Karpas-422 (cell line): ENCODE measurements around the gene WDTC1. TPM values are rescaled to one million over a fixed set of nuclear protein-coding genes. Genes with fewer than 3 reads are reported as not detected.
A peak's percentile ranks its signal among the peaks of the same experiment; 100 is the strongest.
"Not testable (repeated sequence)": the region's sequence is repeated elsewhere in the genome, so short reads cannot be mapped to it uniquely, and the experiment has no call there.

Experiments
- DNase-seq: peaks from one replicate; pipeline ENCODE4 v3.0.0-alpha.2; 2015
- H2AFZ ChIP-seq: fragments of 200-600 bp; sonication (generic); 2 replicates; pipeline ENCODE4 v1.6.1; 2014; ENCODE audit warnings: antibody characterized with exemption, low read length, mixed read lengths
- H3K27ac ChIP-seq: fragments of 200-600 bp; sonication (generic); 2 replicates; pipeline ENCODE4 v1.5.1; 2014; ENCODE audit warnings: mild to moderate bottlenecking, low read length, moderate library complexity
- H3K27me3 ChIP-seq: fragments of 200-600 bp; sonication (generic); 2 replicates; pipeline ENCODE4 v1.6.1; 2014; ENCODE audit warnings: low read length, mixed read lengths
- H3K36me3 ChIP-seq: fragments of 200-600 bp; sonication (generic); 2 replicates; pipeline ENCODE4 v1.6.1; 2014; ENCODE audit warnings: low read length, mixed read lengths; ENCODE audit not compliant: insufficient read depth
- H3K4me1 ChIP-seq: fragments of 200-600 bp; sonication (generic); 2 replicates; pipeline ENCODE4 v1.6.1; 2014; ENCODE audit warnings: mild to moderate bottlenecking, low read length, mixed read lengths
- H3K4me2 ChIP-seq: fragments of 200-600 bp; sonication (generic); 2 replicates; pipeline ENCODE4 v1.6.1; 2014; ENCODE audit warnings: low read length, low read depth, mild to moderate bottlenecking; ENCODE audit not compliant: poor library complexity, severe bottlenecking
- H3K4me3 ChIP-seq: fragments of 200-600 bp; sonication (generic); 2 replicates; pipeline ENCODE4 v1.5.1; 2014; ENCODE audit warnings: mild to moderate bottlenecking, antibody characterized with exemption, low read length, mixed read lengths
- H3K79me2 ChIP-seq: fragments of 200-600 bp; sonication (generic); 2 replicates; pipeline ENCODE4 v1.6.1; 2014; ENCODE audit warnings: mild to moderate bottlenecking, low read length, mixed read lengths
- H3K9ac ChIP-seq: fragments of 200-600 bp; sonication (generic); 2 replicates; pipeline ENCODE4 v1.6.0; 2014; ENCODE audit warnings: low read length
- H3K9me2 ChIP-seq: fragments of 200-600 bp; sonication (generic), shearing (Covaris generic); replicated peaks from 2 replicates; pipeline ENCODE4 v1.6.0; 2014; ENCODE audit warnings: mild to moderate bottlenecking, low read length, moderate library complexity; ENCODE audit not compliant: insufficient read depth
- H3K9me3 ChIP-seq: fragments of 300-700, 200-600 bp; sonication (generic); 2 replicates; pipeline ENCODE4 v1.6.1; 2014; ENCODE audit warnings: low read length, mixed read lengths
- H4K20me1 ChIP-seq: fragments of 200-600 bp; sonication (generic); 2 replicates; pipeline ENCODE4 v1.6.1; 2014; ENCODE audit warnings: mild to moderate bottlenecking, antibody characterized with exemption, low read length, low read depth; ENCODE audit not compliant: insufficient read depth
- total RNA-seq: library from RNA; depleted of rRNA; stranded (reverse); fragments of >200 nt; shearing (Covaris generic); gene quantifications from 2 replicates; pipeline ENCODE4 v1.2.3, GENCODE V29; 2014; ENCODE audit warnings: low replicate concordance

WDTC1 gene
- total RNA-seq, 1 experiment from 2014 or later = 37.0 TPM

DNA sequence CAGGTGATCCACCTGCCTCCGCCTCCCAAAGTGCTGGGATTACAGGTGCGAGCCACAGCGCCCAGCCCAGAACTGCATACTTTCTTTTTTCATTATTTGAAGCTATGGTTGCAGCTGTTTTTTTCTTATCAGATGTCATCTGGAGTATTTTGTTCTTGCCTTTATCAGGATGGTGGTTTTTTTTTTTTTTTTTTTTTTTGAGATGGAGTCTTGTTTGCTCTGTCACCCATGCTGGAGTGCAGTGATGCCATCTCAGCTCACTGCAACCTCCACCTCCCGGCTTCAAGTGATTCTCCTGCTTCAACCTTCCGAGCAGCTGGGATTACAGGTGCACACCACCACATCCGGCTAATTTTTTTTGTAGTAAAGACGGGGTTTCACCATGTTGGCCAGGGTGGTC lies 51.4 kb downstream of the WDTC1 start:
- H3K9me3 ChIP-seq, H2AFZ ChIP-seq, H3K9ac ChIP-seq, H3K27me3 ChIP-seq, H3K36me3 ChIP-seq, H4K20me1 ChIP-seq, H3K4me2 ChIP-seq, H3K79me2 ChIP-seq, H3K9me2 ChIP-seq, H3K27ac ChIP-seq, H3K4me3 ChIP-seq, DNase-seq: not testable (repeated sequence)
- H3K4me1 ChIP-seq = peaks cover 17% of the 10 kb centered on the region

DNA sequence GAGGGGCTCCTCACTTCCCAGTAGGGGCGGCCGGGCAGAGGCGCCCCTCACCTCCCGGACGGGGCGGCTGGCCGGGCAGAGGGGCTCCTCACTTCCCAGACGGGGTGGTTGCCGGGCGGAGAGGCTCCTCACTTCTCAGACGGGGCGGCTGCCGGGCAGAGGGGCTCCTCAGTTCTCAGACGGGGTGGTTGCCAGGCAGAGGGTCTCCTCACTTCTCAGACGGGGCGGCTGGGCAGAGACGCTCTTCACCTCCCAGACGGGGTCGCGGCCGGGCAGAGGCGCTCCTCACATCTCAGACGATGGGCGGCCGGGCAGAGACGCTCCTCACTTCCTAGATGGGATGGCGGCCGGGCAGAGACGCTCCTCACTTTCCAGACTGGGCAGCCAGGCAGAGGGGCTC lies 54.7 kb downstream of the WDTC1 start:
- H4K20me1 ChIP-seq, H2AFZ ChIP-seq, H3K79me2 ChIP-seq, H3K9me3 ChIP-seq, H3K9me2 ChIP-seq, H3K9ac ChIP-seq, H3K4me3 ChIP-seq, H3K36me3 ChIP-seq, H3K27ac ChIP-seq, H3K4me2 ChIP-seq, H3K27me3 ChIP-seq, H3K4me1 ChIP-seq, DNase-seq: not testable (repeated sequence)

DNA sequence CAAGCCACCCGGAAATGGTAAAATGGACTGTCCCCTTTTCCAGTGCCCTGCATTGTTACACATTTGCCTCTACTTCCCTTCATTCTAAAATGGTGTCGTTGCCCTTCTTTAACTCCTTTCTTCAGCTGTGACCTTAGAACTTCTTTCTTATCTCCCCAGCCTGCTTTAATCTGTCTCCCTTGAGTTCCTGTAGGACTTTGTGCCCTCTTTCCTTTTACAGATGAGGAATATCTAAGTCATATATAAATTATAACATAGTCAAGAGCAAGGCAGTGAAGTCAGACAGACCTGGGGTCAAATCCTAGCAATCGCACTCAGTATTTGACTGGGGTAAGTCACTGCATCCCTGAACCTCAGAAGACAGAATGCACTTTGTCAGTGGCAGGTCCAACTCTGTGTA lies 56.1 kb downstream of the WDTC1 start:
- Histone ChIP-seq H3K4me1 (no peaks in the 10 kb centered on the region), H3K4me3 (no peak overlapping the region), H3K79me2 (no peaks in the 10 kb centered on the region), H2AFZ (no peak overlapping the region), H3K27ac (no peak overlapping the region), H3K4me2 (no peak overlapping the region), H4K20me1 (no peaks in the 10 kb centered on the region), H3K9me3 (no peaks in the 10 kb centered on the region), H3K9ac (no peak overlapping the region), H3K27me3 (no peaks in the 10 kb centered on the region), H3K9me2 (no peaks in the 10 kb centered on the region), H3K36me3 (peaks cover 13% of the 10 kb centered on the region)
- DNase-seq = no peak

DNA sequence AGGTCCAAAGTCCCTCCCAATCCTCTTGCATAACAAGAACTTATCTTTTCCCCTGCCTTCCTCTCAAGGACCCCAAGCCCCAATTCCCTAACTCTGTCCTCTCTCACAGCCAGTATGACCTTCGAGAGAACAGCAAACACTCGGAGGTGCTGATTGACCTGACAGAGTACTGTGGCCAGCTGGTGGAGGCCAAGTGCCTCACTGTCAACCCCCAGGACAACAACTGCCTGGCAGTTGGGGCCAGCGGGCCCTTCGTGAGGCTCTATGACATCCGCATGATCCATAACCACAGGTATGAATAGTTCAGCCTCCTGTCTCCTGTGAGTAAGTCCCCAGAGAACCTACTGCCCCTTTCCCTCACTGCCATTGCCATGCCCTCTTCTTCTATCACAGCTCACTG lies 57.7 kb downstream of the WDTC1 start:
- Histone ChIP-seq H3K4me1 (no peaks in the 10 kb centered on the region), H3K27ac (no peak overlapping the region), H3K9me3 (no peaks in the 10 kb centered on the region), H3K9me2 (no peaks in the 10 kb centered on the region), H3K4me2 (no peak overlapping the region), H3K79me2 (no peaks in the 10 kb centered on the region), H3K36me3 (peaks cover 16% of the 10 kb centered on the region), H3K27me3 (no peaks in the 10 kb centered on the region), H3K4me3 (no peak overlapping the region), H3K9ac (no peak overlapping the region), H4K20me1 (no peaks in the 10 kb centered on the region), H2AFZ (no peak overlapping the region)
- no peak for DNase-seq

DNA sequence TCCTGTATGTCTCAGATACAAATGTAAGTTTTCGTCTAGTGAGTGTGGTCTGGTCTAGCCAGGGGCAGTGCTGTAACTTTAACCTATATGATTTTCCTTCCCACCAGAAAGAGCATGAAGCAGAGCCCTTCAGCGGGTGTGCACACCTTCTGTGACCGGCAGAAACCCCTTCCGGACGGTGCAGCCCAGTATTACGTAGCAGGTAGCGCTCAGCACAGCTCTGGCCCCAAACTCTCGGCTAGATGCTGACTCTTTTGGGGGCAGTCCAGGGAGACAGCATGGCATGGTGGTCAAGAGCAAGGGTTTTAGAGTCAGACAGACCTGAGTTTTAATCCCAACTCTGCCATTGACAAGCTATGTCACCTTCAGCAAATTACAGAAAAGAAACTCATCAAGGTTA lies 59.5 kb downstream of the WDTC1 start:
- H3K9me3 ChIP-seq = no peaks in the 10 kb centered on the region
- H3K27me3 ChIP-seq = no peaks in the 10 kb centered on the region
- no peaks in the 10 kb centered on the region for H4K20me1 ChIP-seq
- H2AFZ ChIP-seq = no peak overlapping the region
- no peak overlapping the region for H3K27ac ChIP-seq
- H3K4me3 ChIP-seq = no peak overlapping the region
- no peak overlapping the region for H3K4me2 ChIP-seq
- H3K4me1 ChIP-seq = no peaks in the 10 kb centered on the region
- H3K9me2 ChIP-seq = no peaks in the 10 kb centered on the region
- DNase-seq = no peak
- no peak overlapping the region for H3K9ac ChIP-seq
- H3K79me2 ChIP-seq = no peaks in the 10 kb centered on the region
- peaks cover 23% of the 10 kb centered on the region for H3K36me3 ChIP-seq

DNA sequence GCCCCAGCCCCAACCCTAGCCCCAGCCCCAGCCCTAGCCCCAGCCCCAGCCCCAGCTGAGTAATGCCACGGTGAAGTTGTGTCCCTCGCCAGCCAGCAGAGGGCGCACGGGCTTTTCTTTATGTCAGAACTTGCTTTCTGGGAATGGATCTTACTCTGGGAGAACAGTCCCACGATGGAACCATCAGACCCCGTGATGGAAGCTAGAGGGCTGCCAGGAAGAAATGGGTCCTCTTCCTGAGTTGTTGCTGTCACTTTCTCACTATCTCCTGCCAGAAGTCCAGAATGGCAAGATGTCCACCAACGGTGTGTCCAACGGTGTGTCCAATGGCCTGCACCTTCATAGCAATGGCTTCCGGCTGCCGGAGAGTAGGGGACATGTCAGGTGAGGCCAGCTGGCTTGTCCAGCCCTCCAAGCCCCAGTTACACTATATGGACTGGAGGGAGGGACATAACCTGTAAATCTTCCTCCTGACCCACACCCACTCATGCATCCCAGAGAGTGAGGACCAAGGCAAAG lies 62.4 kb downstream of the WDTC1 start:
- Histone ChIP-seq H2AFZ (no peak overlapping the region), H3K9me3 (no peaks in the 10 kb centered on the region), H3K9ac (no peak overlapping the region), H3K27me3 (no peaks in the 10 kb centered on the region), H3K4me2 (no peak overlapping the region), H3K27ac (no peak overlapping the region), H3K36me3 (peaks cover 23% of the 10 kb centered on the region), H3K79me2 (no peaks in the 10 kb centered on the region), H3K4me1 (peaks cover 14% of the 10 kb centered on the region), H4K20me1 (no peaks in the 10 kb centered on the region), H3K4me3 (no peak overlapping the region), H3K9me2 (no peaks in the 10 kb centered on the region)
- peak; percentile 82 for DNase-seq

DNA sequence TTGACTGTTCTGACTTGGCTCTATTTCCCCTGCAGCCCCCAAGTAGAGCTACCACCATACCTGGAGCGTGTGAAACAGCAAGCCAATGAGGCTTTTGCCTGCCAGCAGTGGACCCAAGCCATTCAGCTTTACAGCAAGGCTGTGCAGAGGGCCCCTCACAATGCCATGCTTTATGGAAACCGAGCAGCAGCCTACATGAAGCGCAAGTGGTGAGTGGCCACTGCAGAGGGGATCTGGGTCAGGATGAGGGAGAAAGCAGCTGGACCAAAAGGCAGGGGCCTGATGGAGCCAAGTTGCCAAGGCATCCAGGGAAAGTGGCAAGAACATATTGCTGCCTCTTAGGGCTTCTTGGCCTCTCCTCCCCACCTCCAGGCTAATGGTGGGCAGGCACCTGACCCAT lies 63.5 kb downstream of the WDTC1 start:
- no peak overlapping the region for H3K9ac ChIP-seq

DNA sequence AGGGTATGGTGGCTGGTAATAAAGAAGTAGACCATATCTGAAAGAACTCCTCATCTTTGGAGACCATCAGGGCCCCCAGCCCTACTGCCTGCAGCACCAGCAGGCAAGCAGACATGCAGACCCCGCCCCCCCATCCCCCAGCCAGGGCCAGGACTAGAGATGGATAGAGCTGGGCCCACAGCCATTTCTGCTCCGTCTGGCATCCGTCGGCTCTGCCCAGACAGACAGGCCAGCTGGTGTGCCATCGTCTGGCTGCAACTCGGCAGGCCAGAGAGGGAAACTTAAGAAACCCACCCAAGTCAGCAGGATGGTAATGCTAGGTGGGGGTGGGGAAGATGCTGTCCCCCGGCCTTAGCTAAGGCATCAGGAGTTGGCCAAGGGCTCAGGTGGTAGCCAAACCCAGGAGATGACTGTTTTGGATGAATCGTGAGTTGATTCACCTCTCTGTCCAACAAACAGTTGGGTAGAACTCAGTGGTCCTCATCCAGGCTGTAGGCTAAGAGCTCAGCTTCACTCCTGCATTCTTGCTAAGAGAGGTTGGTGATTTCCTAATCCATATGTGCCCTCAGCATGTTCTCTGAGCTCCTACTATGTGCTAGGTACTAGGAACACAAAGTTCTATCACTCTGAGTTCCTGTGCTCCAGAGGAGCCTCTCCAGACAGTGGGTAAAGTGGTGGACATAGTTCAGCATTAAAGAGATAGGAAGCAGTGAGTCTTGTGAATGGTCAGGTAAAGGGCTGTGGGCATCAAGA lies 64.4 kb downstream of the WDTC1 start:
- Histone ChIP-seq H3K79me2 (no peaks in the 10 kb centered on the region), H3K27me3 (no peaks in the 10 kb centered on the region), H3K4me1 (peaks cover 14% of the 10 kb centered on the region), H3K9ac (no peak overlapping the region), H3K36me3 (peaks cover 23% of the 10 kb centered on the region; the same call in 1 of the 2 replicates), H2AFZ (no peak overlapping the region), H3K9me2 (no peaks in the 10 kb centered on the region), H3K4me3 (no peak overlapping the region), H3K4me2 (no peak overlapping the region), H4K20me1 (no peaks in the 10 kb centered on the region), H3K27ac (no peak overlapping the region), H3K9me3 (no peaks in the 10 kb centered on the region)
- no peak for DNase-seq

More for the DNA sequence above, 63.5 kb downstream of the WDTC1 start:
- no peak overlapping the region for H3K4me2 ChIP-seq
- no peak overlapping the region for H2AFZ ChIP-seq
- H3K4me1 ChIP-seq = peaks cover 14% of the 10 kb centered on the region
- H3K27me3 ChIP-seq = no peaks in the 10 kb centered on the region
- no peaks in the 10 kb centered on the region for H3K79me2 ChIP-seq
- no peaks in the 10 kb centered on the region for H3K9me2 ChIP-seq
- no peak overlapping the region for H3K4me3 ChIP-seq
- no peaks in the 10 kb centered on the region for H3K9me3 ChIP-seq
- no peak for DNase-seq
- H3K27ac ChIP-seq = no peak overlapping the region
- H4K20me1 ChIP-seq = no peaks in the 10 kb centered on the region
- peaks cover 23% of the 10 kb centered on the region; the same call in 1 of the 2 replicates for H3K36me3 ChIP-seq
